Measurements from ENCODE around the gene FOXA2.
"Not testable (repeated sequence)": the region's sequence is repeated elsewhere in the genome, so short reads cannot be mapped to it uniquely, and the experiment has no call there.

The FOXA2 gene

GRCh38 chr20:22584522-22584921 is at the start of gene FOXA2:
TSS of gene FOXA2 (minus strand) at chr20:22584572. CDS start at chr20:22584278, 294 bp downstream.
- peak; percentile 19 for DNase-seq (ENCODE audit: low spot score)

GRCh38 chr20:22630701-22631100 is 46.3 kb upstream of the FOXA2 start:
- no peak for DNase-seq (ENCODE audit: low spot score)

GRCh38 chr20:22629927-22630326 is 45.6 kb upstream of the FOXA2 start:
- DNase-seq (ENCODE audit: low spot score) = no peak

GRCh38 chr20:22629447-22629846 is 45.1 kb upstream of the FOXA2 start:
- no peak for DNase-seq (ENCODE audit: low spot score)

- DNase-seq (ENCODE audit: low spot score) = no peak
These were observed 42.1 kb upstream of the FOXA2 start for GRCh38 chr20:22626496-22626895.

- peak; percentile 30 for DNase-seq (ENCODE audit: low spot score)
These were observed 38.8 kb upstream of the FOXA2 start for GRCh38 chr20:22623211-22623610.

GRCh38 chr20:22620342-22620741 is 36.0 kb upstream of the FOXA2 start:
- DNase-seq (ENCODE audit: low spot score) = no peak

GRCh38 chr20:22619806-22620205 is 35.4 kb upstream of the FOXA2 start:
- no peak for DNase-seq (ENCODE audit: low spot score)

- peak; percentile 9 for DNase-seq (ENCODE audit: low spot score)
These were observed 34.9 kb upstream of the FOXA2 start for GRCh38 chr20:22619272-22619671.

- DNase-seq (ENCODE audit: low spot score) = peak; percentile 45
These were observed 32.8 kb upstream of the FOXA2 start for GRCh38 chr20:22617160-22617559.

GRCh38 chr20:22616551-22616950 is 32.2 kb upstream of the FOXA2 start:
- no peak for DNase-seq (ENCODE audit: low spot score)

- no peak for DNase-seq (ENCODE audit: low spot score)
These were observed 31.1 kb upstream of the FOXA2 start for GRCh38 chr20:22615425-22615824.

- no peak for DNase-seq (ENCODE audit: low spot score)
These were observed 27.3 kb upstream of the FOXA2 start for GRCh38 chr20:22611636-22612035.

- DNase-seq (ENCODE audit: low spot score) = no peak
These were observed 23.3 kb upstream of the FOXA2 start for GRCh38 chr20:22607695-22608094.

GRCh38 chr20:22604815-22605214 is 20.4 kb upstream of the FOXA2 start:
- DNase-seq (ENCODE audit: low spot score) = no peak

GRCh38 chr20:22601361-22602141 is 17.2 kb upstream of the FOXA2 start:
- DNase-seq (ENCODE audit: low spot score) = no peak

GRCh38 chr20:22599258-22599657 is 14.9 kb upstream of the FOXA2 start:
- DNase-seq (ENCODE audit: low spot score) = not testable (repeated sequence)

- DNase-seq (ENCODE audit: low spot score) = no peak
These were observed 12.9 kb upstream of the FOXA2 start for GRCh38 chr20:22597303-22597702.

- DNase-seq (ENCODE audit: low spot score) = no peak
These were observed 6.3 kb upstream of the FOXA2 start for GRCh38 chr20:22590662-22591061.

GRCh38 chr20:22586645-22587310 is 2.4 kb upstream of the FOXA2 start:
- DNase-seq (ENCODE audit: low spot score) = peak; percentile 37

GRCh38 chr20:22585786-22586493 is 1.6 kb upstream of the FOXA2 start:
- DNase-seq (ENCODE audit: low spot score) = no peak

- peak; percentile 9 for DNase-seq (ENCODE audit: low spot score)
These were observed 782 bp upstream of the FOXA2 start for GRCh38 chr20:22584922-22585785.

All from kidney tubule cell (primary cell).